ENCODE data around the gene SLCO2A1.

DNA sequence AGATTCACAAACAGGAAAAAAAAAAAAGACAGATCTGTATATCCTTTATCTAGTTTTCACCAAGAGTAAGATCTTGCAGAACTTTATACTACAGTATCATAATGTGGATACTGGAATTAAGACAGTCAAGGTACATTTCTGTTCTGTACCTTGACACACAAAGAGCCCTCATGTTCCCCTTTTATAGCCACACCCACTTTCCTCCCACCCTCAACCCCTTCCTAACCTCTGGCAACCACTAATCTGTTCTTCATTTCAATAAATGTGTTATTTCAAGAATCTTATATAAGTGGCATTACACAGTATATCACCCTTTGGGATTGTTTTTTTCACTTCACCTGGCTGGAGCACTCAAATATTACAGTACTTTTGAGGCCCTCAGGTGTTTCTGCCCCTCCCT, 130.4 kb downstream of the SLCO2A1 start:
- TF ChIP-seq, protein P1, sequence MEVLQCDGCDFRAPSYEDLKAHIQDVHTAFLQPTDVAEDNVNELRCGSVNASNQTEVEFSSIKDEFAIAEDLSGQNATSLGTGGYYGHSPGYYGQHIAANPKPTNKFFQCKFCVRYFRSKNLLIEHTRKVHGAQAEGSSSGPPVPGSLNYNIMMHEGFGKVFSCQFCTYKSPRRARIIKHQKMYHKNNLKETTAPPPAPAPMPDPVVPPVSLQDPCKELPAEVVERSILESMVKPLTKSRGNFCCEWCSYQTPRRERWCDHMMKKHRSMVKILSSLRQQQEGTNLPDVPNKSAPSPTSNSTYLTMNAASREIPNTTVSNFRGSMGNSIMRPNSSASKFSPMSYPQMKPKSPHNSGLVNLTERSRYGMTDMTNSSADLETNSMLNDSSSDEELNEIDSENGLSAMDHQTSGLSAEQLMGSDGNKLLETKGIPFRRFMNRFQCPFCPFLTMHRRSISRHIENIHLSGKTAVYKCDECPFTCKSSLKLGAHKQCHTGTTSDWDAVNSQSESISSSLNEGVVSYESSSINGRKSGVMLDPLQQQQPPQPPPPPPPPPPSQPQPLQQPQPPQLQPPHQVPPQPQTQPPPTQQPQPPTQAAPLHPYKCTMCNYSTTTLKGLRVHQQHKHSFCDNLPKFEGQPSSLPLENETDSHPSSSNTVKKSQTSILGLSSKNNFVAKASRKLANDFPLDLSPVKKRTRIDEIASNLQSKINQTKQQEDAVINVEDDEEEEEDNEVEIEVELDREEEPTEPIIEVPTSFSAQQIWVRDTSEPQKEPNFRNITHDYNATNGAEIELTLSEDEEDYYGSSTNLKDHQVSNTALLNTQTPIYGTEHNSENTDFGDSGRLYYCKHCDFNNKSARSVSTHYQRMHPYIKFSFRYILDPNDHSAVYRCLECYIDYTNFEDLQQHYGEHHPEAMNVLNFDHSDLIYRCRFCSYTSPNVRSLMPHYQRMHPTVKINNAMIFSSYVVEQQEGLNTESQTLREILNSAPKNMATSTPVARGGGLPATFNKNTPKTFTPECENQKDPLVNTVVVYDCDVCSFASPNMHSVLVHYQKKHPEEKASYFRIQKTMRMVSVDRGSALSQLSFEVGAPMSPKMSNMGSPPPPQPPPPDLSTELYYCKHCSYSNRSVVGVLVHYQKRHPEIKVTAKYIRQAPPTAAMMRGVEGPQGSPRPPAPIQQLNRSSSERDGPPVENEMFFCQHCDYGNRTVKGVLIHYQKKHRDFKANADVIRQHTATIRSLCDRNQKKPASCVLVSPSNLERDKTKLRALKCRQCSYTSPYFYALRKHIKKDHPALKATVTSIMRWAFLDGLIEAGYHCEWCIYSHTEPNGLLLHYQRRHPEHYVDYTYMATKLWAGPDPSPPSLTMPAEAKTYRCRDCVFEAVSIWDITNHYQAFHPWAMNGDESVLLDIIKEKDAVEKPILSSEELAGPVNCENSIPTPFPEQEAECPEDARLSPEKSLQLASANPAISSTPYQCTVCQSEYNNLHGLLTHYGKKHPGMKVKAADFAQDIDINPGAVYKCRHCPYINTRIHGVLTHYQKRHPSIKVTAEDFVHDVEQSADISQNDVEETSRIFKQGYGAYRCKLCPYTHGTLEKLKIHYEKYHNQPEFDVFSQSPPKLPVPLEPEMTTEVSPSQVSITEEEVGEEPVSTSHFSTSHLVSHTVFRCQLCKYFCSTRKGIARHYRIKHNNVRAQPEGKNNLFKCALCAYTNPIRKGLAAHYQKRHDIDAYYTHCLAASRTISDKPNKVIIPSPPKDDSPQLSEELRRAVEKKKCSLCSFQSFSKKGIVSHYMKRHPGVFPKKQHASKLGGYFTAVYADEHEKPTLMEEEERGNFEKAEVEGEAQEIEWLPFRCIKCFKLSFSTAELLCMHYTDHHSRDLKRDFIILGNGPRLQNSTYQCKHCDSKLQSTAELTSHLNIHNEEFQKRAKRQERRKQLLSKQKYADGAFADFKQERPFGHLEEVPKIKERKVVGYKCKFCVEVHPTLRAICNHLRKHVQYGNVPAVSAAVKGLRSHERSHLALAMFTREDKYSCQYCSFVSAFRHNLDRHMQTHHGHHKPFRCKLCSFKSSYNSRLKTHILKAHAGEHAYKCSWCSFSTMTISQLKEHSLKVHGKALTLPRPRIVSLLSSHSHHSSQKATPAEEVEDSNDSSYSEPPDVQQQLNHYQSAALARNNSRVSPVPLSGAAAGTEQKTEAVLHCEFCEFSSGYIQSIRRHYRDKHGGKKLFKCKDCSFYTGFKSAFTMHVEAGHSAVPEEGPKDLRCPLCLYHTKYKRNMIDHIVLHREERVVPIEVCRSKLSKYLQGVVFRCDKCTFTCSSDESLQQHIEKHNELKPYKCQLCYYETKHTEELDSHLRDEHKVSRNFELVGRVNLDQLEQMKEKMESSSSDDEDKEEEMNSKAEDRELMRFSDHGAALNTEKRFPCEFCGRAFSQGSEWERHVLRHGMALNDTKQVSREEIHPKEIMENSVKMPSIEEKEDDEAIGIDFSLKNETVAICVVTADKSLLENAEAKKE (CRISPR knock-in tag; IDR thresholded peaks at IDR 0.05) = no peak
- TF ChIP-seq, protein P2, sequence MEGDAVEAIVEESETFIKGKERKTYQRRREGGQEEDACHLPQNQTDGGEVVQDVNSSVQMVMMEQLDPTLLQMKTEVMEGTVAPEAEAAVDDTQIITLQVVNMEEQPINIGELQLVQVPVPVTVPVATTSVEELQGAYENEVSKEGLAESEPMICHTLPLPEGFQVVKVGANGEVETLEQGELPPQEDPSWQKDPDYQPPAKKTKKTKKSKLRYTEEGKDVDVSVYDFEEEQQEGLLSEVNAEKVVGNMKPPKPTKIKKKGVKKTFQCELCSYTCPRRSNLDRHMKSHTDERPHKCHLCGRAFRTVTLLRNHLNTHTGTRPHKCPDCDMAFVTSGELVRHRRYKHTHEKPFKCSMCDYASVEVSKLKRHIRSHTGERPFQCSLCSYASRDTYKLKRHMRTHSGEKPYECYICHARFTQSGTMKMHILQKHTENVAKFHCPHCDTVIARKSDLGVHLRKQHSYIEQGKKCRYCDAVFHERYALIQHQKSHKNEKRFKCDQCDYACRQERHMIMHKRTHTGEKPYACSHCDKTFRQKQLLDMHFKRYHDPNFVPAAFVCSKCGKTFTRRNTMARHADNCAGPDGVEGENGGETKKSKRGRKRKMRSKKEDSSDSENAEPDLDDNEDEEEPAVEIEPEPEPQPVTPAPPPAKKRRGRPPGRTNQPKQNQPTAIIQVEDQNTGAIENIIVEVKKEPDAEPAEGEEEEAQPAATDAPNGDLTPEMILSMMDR (conservative IDR thresholded peaks at IDR 0.05; ENCODE audit: low read depth in 2 of 2) = no peak
- TF ChIP-seq EZH2 (IDR thresholded peaks at IDR 0.05; ENCODE audit: low read depth, unreplicated experiment) = no peak
- TF ChIP-seq, protein P3, sequence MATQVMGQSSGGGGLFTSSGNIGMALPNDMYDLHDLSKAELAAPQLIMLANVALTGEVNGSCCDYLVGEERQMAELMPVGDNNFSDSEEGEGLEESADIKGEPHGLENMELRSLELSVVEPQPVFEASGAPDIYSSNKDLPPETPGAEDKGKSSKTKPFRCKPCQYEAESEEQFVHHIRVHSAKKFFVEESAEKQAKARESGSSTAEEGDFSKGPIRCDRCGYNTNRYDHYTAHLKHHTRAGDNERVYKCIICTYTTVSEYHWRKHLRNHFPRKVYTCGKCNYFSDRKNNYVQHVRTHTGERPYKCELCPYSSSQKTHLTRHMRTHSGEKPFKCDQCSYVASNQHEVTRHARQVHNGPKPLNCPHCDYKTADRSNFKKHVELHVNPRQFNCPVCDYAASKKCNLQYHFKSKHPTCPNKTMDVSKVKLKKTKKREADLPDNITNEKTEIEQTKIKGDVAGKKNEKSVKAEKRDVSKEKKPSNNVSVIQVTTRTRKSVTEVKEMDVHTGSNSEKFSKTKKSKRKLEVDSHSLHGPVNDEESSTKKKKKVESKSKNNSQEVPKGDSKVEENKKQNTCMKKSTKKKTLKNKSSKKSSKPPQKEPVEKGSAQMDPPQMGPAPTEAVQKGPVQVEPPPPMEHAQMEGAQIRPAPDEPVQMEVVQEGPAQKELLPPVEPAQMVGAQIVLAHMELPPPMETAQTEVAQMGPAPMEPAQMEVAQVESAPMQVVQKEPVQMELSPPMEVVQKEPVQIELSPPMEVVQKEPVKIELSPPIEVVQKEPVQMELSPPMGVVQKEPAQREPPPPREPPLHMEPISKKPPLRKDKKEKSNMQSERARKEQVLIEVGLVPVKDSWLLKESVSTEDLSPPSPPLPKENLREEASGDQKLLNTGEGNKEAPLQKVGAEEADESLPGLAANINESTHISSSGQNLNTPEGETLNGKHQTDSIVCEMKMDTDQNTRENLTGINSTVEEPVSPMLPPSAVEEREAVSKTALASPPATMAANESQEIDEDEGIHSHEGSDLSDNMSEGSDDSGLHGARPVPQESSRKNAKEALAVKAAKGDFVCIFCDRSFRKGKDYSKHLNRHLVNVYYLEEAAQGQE (IDR thresholded peaks at IDR 0.05; ENCODE audit: unreplicated experiment) = no peak
- TF ChIP-seq POLR2AphosphoS5 (IDR thresholded peaks at IDR 0.05; ENCODE audit: low read depth) = no peak
- no peak for TF ChIP-seq CREB1 (CRISPR knock-in tag; IDR thresholded peaks at IDR 0.05; ENCODE audit: low read depth)
- no peak for TF ChIP-seq EZH2phosphoT487 (IDR thresholded peaks at IDR 0.05; ENCODE audit: unreplicated experiment)
- TF ChIP-seq JUNB (IDR thresholded peaks at IDR 0.05; ENCODE audit: unreplicated experiment) = no peak
- TF ChIP-seq, protein P4, sequence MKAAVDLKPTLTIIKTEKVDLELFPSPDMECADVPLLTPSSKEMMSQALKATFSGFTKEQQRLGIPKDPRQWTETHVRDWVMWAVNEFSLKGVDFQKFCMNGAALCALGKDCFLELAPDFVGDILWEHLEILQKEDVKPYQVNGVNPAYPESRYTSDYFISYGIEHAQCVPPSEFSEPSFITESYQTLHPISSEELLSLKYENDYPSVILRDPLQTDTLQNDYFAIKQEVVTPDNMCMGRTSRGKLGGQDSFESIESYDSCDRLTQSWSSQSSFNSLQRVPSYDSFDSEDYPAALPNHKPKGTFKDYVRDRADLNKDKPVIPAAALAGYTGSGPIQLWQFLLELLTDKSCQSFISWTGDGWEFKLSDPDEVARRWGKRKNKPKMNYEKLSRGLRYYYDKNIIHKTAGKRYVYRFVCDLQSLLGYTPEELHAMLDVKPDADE (IDR thresholded peaks at IDR 0.05) = no peak
- no peak for TF ChIP-seq NANOG (IDR thresholded peaks at IDR 0.05; ENCODE audit: borderline replicate concordance)
- TF ChIP-seq STAT1 (IDR thresholded peaks at IDR 0.05; ENCODE audit: unreplicated experiment) = no peak
- TF ChIP-seq ZNF331 (CRISPR knock-in tag; IDR thresholded peaks at IDR 0.05; ENCODE audit: low read depth) = no peak
- TF ChIP-seq ZNF114 (CRISPR knock-in tag; IDR thresholded peaks at IDR 0.05) = no peak

Measured in GM23338 (cell line).